GM12878 (cell line): Measurements from ENCODE around the gene SLC25A42. TPM values are rescaled to one million over a fixed set of nuclear protein-coding genes. Genes with fewer than 3 reads are reported as not detected.

Experiments used
- ATAC-seq: fragments of 200-7000 bp; cut with Tn5 transposase; 3 replicates; pipeline ENCODE4 v1.9.1; 2020; ENCODE audit warnings: mild to moderate bottlenecking, moderate library complexity
- BruUV-seq: library from RNA; stranded (reverse); fragments of 400-500 nt; replicated peaks from 2 replicates; lab custom pipeline; 2021; lab: Mats Ljungman, UMichigan
- CTCF ChIA-PET: fragments of 300-600 bp; sonication (Branson Sonifier 250); formaldehyde crosslinking; extraction: SDS; loops from one replicate; lab custom pipeline; 2021; ENCODE audit warnings: inconsistent platforms; lab: Yijun Ruan, JAX
- POLR2A ChIA-PET: fragments of 350-600 bp; formaldehyde crosslinking; extraction: SDS; loops from one replicate; lab custom pipeline; 2021; ENCODE audit warnings: inconsistent platforms; lab: Charles Lee
- RAD21 ChIA-PET: fragments of 300-600 bp; sonication (Branson Sonifier 250); formaldehyde crosslinking; loops from one replicate; lab custom pipeline; 2023; ENCODE audit warnings: antibody characterized with exemption; ENCODE audit not compliant: unreplicated experiment; lab: Charles Lee
- SMC1A ChIA-PET: fragments of 300-600 bp; sonication (Branson Sonifier 250); formaldehyde crosslinking; loops from one replicate; lab custom pipeline; 2023; ENCODE audit not compliant: unreplicated experiment, uncharacterized antibody; lab: Charles Lee
- DNase-seq: peaks from one replicate; pipeline ENCODE4 v3.0.0-alpha.2; 2011; ENCODE audit warnings: low read depth, low spot score
- FAIRE-seq: peaks from 3 replicates; lab custom pipeline; 2011; peaks lifted over from hg19 to GRCh38; lab: Jason Lieb, UNC
- H2AFZ ChIP-seq: 2 replicates; pipeline ENCODE4 v1.6.0; 2011; ENCODE audit warnings: low read depth, low read length, control low read depth; ENCODE audit not compliant: control insufficient read depth
- H3K27ac ChIP-seq: 2 replicates; pipeline ENCODE4 v1.5.1; 2011; ENCODE audit warnings: control low read depth; ENCODE audit not compliant: control insufficient read depth, insufficient read depth
- H3K27me3 ChIP-seq, 2 experiments: replicated peaks in 1 of 2; 2 replicates each; pipeline versions ENCODE4 v1.6.0 to v1.6.1; 2011; ENCODE audit warnings: low read length in 1 of 2; ENCODE audit not compliant: control insufficient read depth in 2 of 2, insufficient read depth in 2 of 2
- H3K36me3 ChIP-seq, 2 experiments: 2 replicates each; pipeline ENCODE4 v1.5.1; 2011; ENCODE audit warnings: low read length in 1 of 2; ENCODE audit not compliant: control insufficient read depth in 2 of 2, insufficient read depth in 2 of 2
- H3K4me1 ChIP-seq: 2 replicates; pipeline ENCODE4 v1.6.1; 2011; ENCODE audit warnings: mild to moderate bottlenecking, low read length, moderate library complexity, mixed read lengths; ENCODE audit not compliant: control insufficient read depth, insufficient read depth
- H3K4me2 ChIP-seq: 2 replicates; pipeline ENCODE4 v1.6.0; 2011; ENCODE audit warnings: control low read depth; ENCODE audit not compliant: control insufficient read depth, insufficient read depth
- H3K4me3 ChIP-seq: fragments of 200-600 bp; sonication (generic); 2 replicates; pipeline ENCODE4 v1.5.1; 2016
- H3K79me2 ChIP-seq: 2 replicates; pipeline ENCODE4 v1.6.0; 2011; ENCODE audit warnings: low read length; ENCODE audit not compliant: control insufficient read depth, insufficient read depth
- H3K9ac ChIP-seq: 2 replicates; pipeline ENCODE4 v1.8.0; 2011; ENCODE audit warnings: low read length, control low read depth, mixed read lengths; ENCODE audit not compliant: control insufficient read depth, insufficient read depth
- H3K9me3 ChIP-seq: replicated peaks from 3 replicates; pipeline ENCODE4 v1.5.1; 2011; ENCODE audit warnings: mild to moderate bottlenecking, low read length; ENCODE audit not compliant: control insufficient read depth, insufficient read depth
- H4K20me1 ChIP-seq: 2 replicates; pipeline ENCODE4 v1.6.0; 2011; ENCODE audit not compliant: control insufficient read depth, insufficient read depth
- BCL3 ChIP-seq: IDR thresholded peaks from 2 replicates; pipeline ENCODE4 v1.6.1; 2011; ENCODE audit warnings: borderline replicate concordance, low read depth, mild to moderate bottlenecking, moderate library complexity, low read length; ENCODE audit not compliant: insufficient read depth, poor library complexity, severe bottlenecking
- MEF2A ChIP-seq: IDR thresholded peaks from 2 replicates; pipeline ENCODE4 v1.6.1; 2011; ENCODE audit warnings: low read depth, mild to moderate bottlenecking, low read length, moderate library complexity; ENCODE audit not compliant: insufficient read depth
- MLLT1 ChIP-seq: fragments of 450-650 bp; IDR thresholded peaks from 2 replicates; pipeline ENCODE4 v1.6.1; 2016; ENCODE audit warnings: mild to moderate bottlenecking
- PAX5 ChIP-seq: IDR thresholded peaks from 2 replicates; pipeline ENCODE4 v1.6.1; 2011; ENCODE audit warnings: low read depth, low read length, borderline replicate concordance
- POLR2A ChIP-seq: IDR thresholded peaks from 2 replicates; pipeline ENCODE4 v1.6.1; 2011; ENCODE audit warnings: low read depth, mild to moderate bottlenecking, low read length
- RCOR1 ChIP-seq: conservative IDR thresholded peaks from 2 replicates; pipeline ENCODE4 v1.6.1; 2012; ENCODE audit warnings: low read depth, low read length, improper control_type of control experiment
- ZBED1 ChIP-seq: IDR thresholded peaks from 2 replicates; pipeline ENCODE4 v1.6.1; 2016; ENCODE audit warnings: borderline replicate concordance
- ZNF384 ChIP-seq: IDR thresholded peaks from 2 replicates; pipeline ENCODE4 v1.6.1; 2012; ENCODE audit warnings: low read depth, mild to moderate bottlenecking, low read length, improper control_type of control experiment, borderline replicate concordance
- ZNF592 ChIP-seq: fragments of 450-650 bp; IDR thresholded peaks from 2 replicates; pipeline ENCODE4 v1.6.1; 2017; ENCODE audit warnings: mild to moderate bottlenecking, moderate library complexity
- WGBS: methylation state at CpG from one replicate; pipeline ENCODE4 v1.1.6; 2016; ENCODE audit warnings: low lambda C conversion rate; ENCODE audit not compliant: insufficient replicate concordance, insufficient coverage; ENCODE audit errors: missing lambda C conversion rate; 5-methylcytosine and 5-hydroxymethylcytosine counted together
- in situ Hi-C: fragments of 300-500 bp; cut with MboI; formaldehyde crosslinking; loops from 9 replicates; pipeline ENCODE4 v1.14.3; 2018; ENCODE audit warnings: mixed read lengths
- intact Hi-C: fragments of 100-400 bp; cut with micrococcal nuclease; formaldehyde crosslinking; loops from one replicate; pipeline ENCODE4 v1.14.2; 2022; ENCODE audit not compliant: unreplicated experiment
- polyA plus RNA-seq, 11 experiments: library from polyadenylated mRNA; depleted of rRNA in 4 of 11; unstranded in 6 of 11; stranded (reverse) in 5 of 11; fragments of >200 nt; fragmentation: Nextera tagmentation in 4 of 11; fragmentation: Illumina TruSeq in 1 of 11; extraction: Ambion mirVana in 4 of 11; extraction: Trizol in 1 of 11; gene quantifications; 1 replicate in 1 of 11; 2 replicates in 10 of 11; pipeline versions ENCODE4 v1.2.1 to v1.2.3, GENCODE V29; 2011 to 2016; ENCODE audit warnings: inconsistent platforms in 2 of 11, missing spikeins in 2 of 11, low read depth in 1 of 11
- total RNA-seq, 4 experiments: library from RNA; depleted of rRNA in 3 of 4; stranded (reverse); fragments of >200 nt in 3 of 4; fragmentation: Illumina TruSeq in 1 of 4; extraction: Trizol in 1 of 4; gene quantifications; 2 replicates each; pipeline versions ENCODE4 v1.2.1 to v1.2.3, GENCODE V29; 2013 to 2021

Gene SLC25A42
- total and polyA plus RNA-seq, 10 of the 15 experiments (the other 5 are each of a cell fraction or from before 2014, with no cell fraction given), result 0.24 to 19.2 (median 9.6) TPM

- H3K9ac ChIP-seq, result peak overlapping the region; percentile 54
- ChIA-PET POLR2A (interaction anchor here (0.6 to 0.8 kb wide), 3 partner anchors 78 to 445 kb away, joined by 3 read pairs; no protein-coding TSS in a partner anchor), SMC1A (interaction anchor here (0.5 to 1.2 kb wide), 2 partner anchors 68 to 73 kb away, joined by 3 read pairs; no protein-coding TSS in a partner anchor), RAD21 (no interaction called here), CTCF (interaction anchor here (1.8 to 2.1 kb wide), 3 partner anchors 9 to 70 kb away, joined by 4 to 9 read pairs (median 5); no protein-coding TSS in a partner anchor)
- peak overlapping the region; percentile 40; the same call in 1 of the 2 replicates for H2AFZ ChIP-seq
- no peaks in the 10 kb centered on the region for H3K36me3 ChIP-seq
- no peaks in the 10 kb centered on the region for H3K9me3 ChIP-seq
- peak overlapping the region; percentile 55; the same call in 1 of the 2 replicates for H3K4me3 ChIP-seq
- H3K4me2 ChIP-seq, result peak overlapping the region; percentile 72
- TF ChIP-seq ZNF384 (0 out of 2 replicates have a peak, but pooled peaks have one; percentile 33), ZBED1 (no peak), BCL3 (no peak), ZNF592 (no peak), POLR2A (no peak), MLLT1 (no peak), RCOR1 (no peak), PAX5 (no peak), MEF2A (peak; percentile 54)
- peak overlapping the region; percentile 73 for H3K27ac ChIP-seq
- in situ Hi-C loops (no loop called here), intact Hi-C loops (no loop called here)
- H3K4me1 ChIP-seq, result peaks cover 18% of the 10 kb centered on the region
- WGBS, result 48% methylated on average over 11 of the region's 11 CpGs
- DNase-seq, result peak; percentile 35
- ATAC-seq, result peak; percentile 12
- no peak for FAIRE-seq
- H4K20me1 ChIP-seq, result no peaks in the 10 kb centered on the region; the same call in 1 of the 2 replicates
- peaks cover 28% of the 10 kb centered on the region for H3K79me2 ChIP-seq
- H3K27me3 ChIP-seq, result no peaks in the 10 kb centered on the region
- no TSS peak for BruUV-seq
These were observed 5.2 kb downstream of the SLC25A42 start for GRCh38 chr19:19068659-19069654.
